ENCODE results near the gene GNA14. TPM values are rescaled to one million over a fixed set of nuclear protein-coding genes. Genes with fewer than 3 reads are reported as not detected.

GNA14 gene
- total RNA-seq, 1 donor, result 0.72 TPM

DNA sequence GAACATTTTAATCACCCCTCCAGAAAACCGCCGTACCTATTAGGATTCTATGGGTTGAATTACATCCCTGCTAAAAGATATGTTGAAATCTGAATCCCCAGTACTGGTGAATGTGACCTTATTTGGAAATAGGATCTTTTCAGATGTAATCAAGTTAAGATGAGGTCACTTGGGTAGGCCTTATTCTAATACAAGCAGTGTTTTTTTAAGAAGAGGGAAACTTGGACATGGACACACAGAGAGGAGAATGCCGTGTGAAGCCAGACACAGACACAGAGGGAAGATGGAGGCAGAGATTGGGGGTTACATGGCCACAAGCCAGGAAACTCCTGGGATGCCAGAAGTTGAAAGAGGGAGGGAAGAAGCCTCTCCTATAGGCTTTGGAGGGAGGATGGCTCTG, 183.5 kb downstream of the GNA14 start:
- Histone ChIP-seq H3K79me2 (ENCODE audit: insufficient read depth, low read length) (no peaks in the 10 kb centered on the region), H3K27ac (ENCODE audit: low read depth, low read length) (no peak overlapping the region), H3K27me3 (ENCODE audit: insufficient read depth, low read length) (no peaks in the 10 kb centered on the region), H4K20me1 (ENCODE audit: insufficient read depth, low read length) (no peaks in the 10 kb centered on the region), H3K36me3 (ENCODE audit: insufficient read depth, low read length) (no peaks in the 10 kb centered on the region), H3K4me2 (ENCODE audit: insufficient read depth, low read length) (no peak overlapping the region), H3K4me3 (ENCODE audit: insufficient read depth, low read length) (no peak overlapping the region), H2AFZ (ENCODE audit: low read length) (no peak overlapping the region), H3K4me1 (ENCODE audit: insufficient read depth, low read length) (peaks cover 34% of the 10 kb centered on the region), H3K9me3 (ENCODE audit: low read depth, low read length) (no peaks in the 10 kb centered on the region)
- no peak for DNase-seq (ENCODE audit: insufficient read length, low spot score, missing footprints)
- TF ChIP-seq, protein P1, sequence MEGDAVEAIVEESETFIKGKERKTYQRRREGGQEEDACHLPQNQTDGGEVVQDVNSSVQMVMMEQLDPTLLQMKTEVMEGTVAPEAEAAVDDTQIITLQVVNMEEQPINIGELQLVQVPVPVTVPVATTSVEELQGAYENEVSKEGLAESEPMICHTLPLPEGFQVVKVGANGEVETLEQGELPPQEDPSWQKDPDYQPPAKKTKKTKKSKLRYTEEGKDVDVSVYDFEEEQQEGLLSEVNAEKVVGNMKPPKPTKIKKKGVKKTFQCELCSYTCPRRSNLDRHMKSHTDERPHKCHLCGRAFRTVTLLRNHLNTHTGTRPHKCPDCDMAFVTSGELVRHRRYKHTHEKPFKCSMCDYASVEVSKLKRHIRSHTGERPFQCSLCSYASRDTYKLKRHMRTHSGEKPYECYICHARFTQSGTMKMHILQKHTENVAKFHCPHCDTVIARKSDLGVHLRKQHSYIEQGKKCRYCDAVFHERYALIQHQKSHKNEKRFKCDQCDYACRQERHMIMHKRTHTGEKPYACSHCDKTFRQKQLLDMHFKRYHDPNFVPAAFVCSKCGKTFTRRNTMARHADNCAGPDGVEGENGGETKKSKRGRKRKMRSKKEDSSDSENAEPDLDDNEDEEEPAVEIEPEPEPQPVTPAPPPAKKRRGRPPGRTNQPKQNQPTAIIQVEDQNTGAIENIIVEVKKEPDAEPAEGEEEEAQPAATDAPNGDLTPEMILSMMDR (IDR thresholded peaks at IDR 0.05; ENCODE audit: extremely low read depth, low read depth, low read length), result no peak

DNA sequence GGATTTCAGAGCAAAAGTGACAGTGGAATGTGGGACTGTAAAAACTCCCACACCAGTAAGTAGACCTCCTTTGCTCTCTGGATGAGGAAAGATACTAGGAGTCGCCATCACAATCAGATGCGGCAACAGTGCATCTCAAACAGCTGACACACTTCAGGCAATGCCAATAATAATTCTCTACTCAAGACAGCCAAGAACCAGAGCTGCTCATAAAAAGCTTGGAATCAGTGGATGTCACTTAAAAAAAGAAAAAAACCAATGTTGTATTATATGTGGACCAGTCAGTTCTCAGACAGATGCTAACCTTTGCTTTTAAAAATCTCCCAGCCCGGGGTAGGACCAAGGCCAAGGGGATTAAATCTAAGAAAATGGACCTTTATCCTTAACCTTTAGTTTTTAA, 185.0 kb downstream of the GNA14 start:
- Histone ChIP-seq H3K4me3 (ENCODE audit: insufficient read depth, low read length) (no peak overlapping the region), H3K27ac (ENCODE audit: low read depth, low read length) (no peak overlapping the region), H3K79me2 (ENCODE audit: insufficient read depth, low read length) (no peaks in the 10 kb centered on the region), H4K20me1 (ENCODE audit: insufficient read depth, low read length) (no peaks in the 10 kb centered on the region), H3K36me3 (ENCODE audit: insufficient read depth, low read length) (no peaks in the 10 kb centered on the region), H3K4me2 (ENCODE audit: insufficient read depth, low read length) (no peak overlapping the region), H3K27me3 (ENCODE audit: insufficient read depth, low read length) (no peaks in the 10 kb centered on the region), H2AFZ (ENCODE audit: low read length) (no peak overlapping the region), H3K9me3 (ENCODE audit: low read depth, low read length) (no peaks in the 10 kb centered on the region), H3K4me1 (ENCODE audit: insufficient read depth, low read length) (peaks cover 20% of the 10 kb centered on the region)
- TF ChIP-seq, protein P1 (IDR thresholded peaks at IDR 0.05; ENCODE audit: extremely low read depth, low read depth, low read length), result no peak
- DNase-seq (ENCODE audit: insufficient read length, low spot score, missing footprints), result no peak

DNA sequence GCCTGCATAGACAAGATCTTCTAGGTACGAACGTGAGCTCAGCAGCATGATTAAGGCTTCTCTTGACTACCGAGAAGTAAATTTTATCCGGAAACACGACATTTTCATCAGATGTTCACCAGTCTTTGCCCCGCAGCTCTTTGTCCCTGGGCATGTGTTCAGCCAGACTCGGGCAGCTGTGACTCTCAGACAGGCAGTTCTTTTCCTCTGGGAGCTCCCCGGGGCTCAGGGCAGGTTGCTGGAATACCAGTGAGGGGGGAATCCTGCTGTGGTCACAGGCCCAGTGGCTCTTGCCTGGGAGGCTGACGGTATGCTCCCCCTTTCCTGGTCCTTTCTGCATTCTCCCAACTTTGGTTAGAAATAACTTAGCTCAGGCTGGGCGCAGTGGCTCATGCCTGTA, 186.1 kb downstream of the GNA14 start:
- H2AFZ ChIP-seq (ENCODE audit: low read length), result no peak overlapping the region
- H3K9me3 ChIP-seq (ENCODE audit: low read depth, low read length), result no peaks in the 10 kb centered on the region
- TF ChIP-seq, protein P1 (IDR thresholded peaks at IDR 0.05; ENCODE audit: extremely low read depth, low read depth, low read length), result no peak
- peaks cover 15% of the 10 kb centered on the region for H3K4me1 ChIP-seq (ENCODE audit: insufficient read depth, low read length)
- H3K27me3 ChIP-seq (ENCODE audit: insufficient read depth, low read length), result no peaks in the 10 kb centered on the region
- H3K27ac ChIP-seq (ENCODE audit: low read depth, low read length), result no peak overlapping the region
- no peaks in the 10 kb centered on the region for H3K36me3 ChIP-seq (ENCODE audit: insufficient read depth, low read length)
- no peaks in the 10 kb centered on the region for H3K79me2 ChIP-seq (ENCODE audit: insufficient read depth, low read length)
- DNase-seq (ENCODE audit: insufficient read length, low spot score, missing footprints), result no peak
- no peaks in the 10 kb centered on the region for H4K20me1 ChIP-seq (ENCODE audit: insufficient read depth, low read length)
- H3K4me3 ChIP-seq (ENCODE audit: insufficient read depth, low read length), result no peak overlapping the region
- H3K4me2 ChIP-seq (ENCODE audit: insufficient read depth, low read length), result no peak overlapping the region

DNA sequence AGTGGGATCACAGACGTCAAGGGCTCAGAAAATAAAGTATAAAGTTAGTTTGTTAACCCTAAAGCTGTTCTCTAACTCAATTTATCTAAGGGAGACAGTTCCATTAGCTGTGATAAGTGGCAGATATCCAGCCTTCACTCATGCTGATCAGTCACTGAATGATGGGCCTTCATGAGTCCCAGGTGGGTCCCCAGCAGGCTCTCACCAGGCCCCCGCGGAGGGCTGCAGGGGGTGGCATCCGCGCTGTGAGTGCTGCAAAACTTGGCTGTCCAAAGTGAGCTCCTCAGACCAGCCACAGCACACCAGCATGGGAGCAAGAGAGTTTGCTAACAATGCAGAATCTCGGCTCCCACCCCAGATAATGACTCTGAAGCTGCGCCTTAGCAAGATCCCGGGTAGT, 187.2 kb downstream of the GNA14 start:
- Histone ChIP-seq H3K36me3 (ENCODE audit: insufficient read depth, low read length) (no peaks in the 10 kb centered on the region), H3K9me3 (ENCODE audit: low read depth, low read length) (no peaks in the 10 kb centered on the region)

More for the DNA sequence above, 187.2 kb downstream of the GNA14 start:
- Histone ChIP-seq H3K27ac (ENCODE audit: low read depth, low read length) (no peak overlapping the region), H3K4me2 (ENCODE audit: insufficient read depth, low read length) (no peak overlapping the region), H3K4me3 (ENCODE audit: insufficient read depth, low read length) (no peak overlapping the region), H3K4me1 (ENCODE audit: insufficient read depth, low read length) (peaks cover 12% of the 10 kb centered on the region), H3K27me3 (ENCODE audit: insufficient read depth, low read length) (no peaks in the 10 kb centered on the region), H4K20me1 (ENCODE audit: insufficient read depth, low read length) (no peaks in the 10 kb centered on the region), H3K79me2 (ENCODE audit: insufficient read depth, low read length) (no peaks in the 10 kb centered on the region), H2AFZ (ENCODE audit: low read length) (no peak overlapping the region)
- DNase-seq (ENCODE audit: insufficient read length, low spot score, missing footprints), result no peak
- TF ChIP-seq, protein P1 (IDR thresholded peaks at IDR 0.05; ENCODE audit: extremely low read depth, low read depth, low read length), result no peak

All from osteoblast (primary cell).